Liver (tissue), 9 donors: ENCODE results near the gene CCDC137. TPM values are rescaled to one million over a fixed set of nuclear protein-coding genes. Genes with fewer than 3 reads are reported as not detected.

Experiments
- DNase-seq: peaks from one replicate; pipeline ENCODE4 v3.0.0-alpha.2; 2017; ENCODE audit warnings: low spot score
- H3K27ac ChIP-seq, 2 donors: one replicate each; pipeline ENCODE4 v1.7.0; 2013; ENCODE audit warnings: inconsistent platforms in 2 of 2, low read length in 2 of 2, control low read depth in 1 of 2, low read depth in 1 of 2, mild to moderate bottlenecking in 1 of 2
- H3K27me3 ChIP-seq, 4 donors: one replicate each; pipeline versions ENCODE4 v1.6.1 to v1.7.0; 2013; ENCODE audit warnings: low read length in 3 of 4, inconsistent platforms in 1 of 4, mild to moderate bottlenecking in 1 of 4, moderate library complexity in 1 of 4; ENCODE audit not compliant: control insufficient read depth in 4 of 4, insufficient read depth in 4 of 4
- H3K36me3 ChIP-seq, 4 donors: one replicate each; pipeline versions ENCODE4 v1.6.1 to v1.7.0; 2013; ENCODE audit warnings: low read length in 3 of 4, mild to moderate bottlenecking in 3 of 4, low read depth in 1 of 4, moderate library complexity in 1 of 4; ENCODE audit not compliant: control insufficient read depth in 4 of 4, insufficient read depth in 3 of 4
- H3K4me1 ChIP-seq, 4 donors: one replicate each; pipeline versions ENCODE4 v1.6.1 to v1.7.0; 2013; ENCODE audit warnings: low read length in 3 of 4, mild to moderate bottlenecking in 3 of 4, moderate library complexity in 1 of 4; ENCODE audit not compliant: control insufficient read depth in 4 of 4, insufficient read depth in 4 of 4
- H3K4me3 ChIP-seq, 3 donors: one replicate each; pipeline versions ENCODE4 v1.6.1 to v1.7.0; 2013; ENCODE audit warnings: low read length in 3 of 3, control low read depth in 1 of 3, low read depth in 1 of 3, mild to moderate bottlenecking in 1 of 3
- H3K9ac ChIP-seq, 2 donors: one replicate each; pipeline ENCODE4 v1.7.0; 2013; ENCODE audit warnings: low read length in 2 of 2, mild to moderate bottlenecking in 2 of 2, moderate library complexity in 2 of 2, control low read depth in 1 of 2, low read depth in 1 of 2
- H3K9me3 ChIP-seq, 4 donors: one replicate each; pipeline versions ENCODE4 v1.6.1 to v1.7.0; 2013; ENCODE audit warnings: low read length in 3 of 4; ENCODE audit not compliant: control insufficient read depth in 4 of 4
- CTCF ChIP-seq: fragments of 150-350 bp; IDR thresholded peaks from 2 replicates; pipeline ENCODE4 v1.5.1; 2017; ENCODE audit warnings: improper control_type of control experiment, low read depth, low read length; ENCODE audit not compliant: missing input control
- EGR1 ChIP-seq, 2 donors: IDR thresholded peaks; 2 replicates each; pipeline ENCODE4 v1.6.1; 2016 to 2018; ENCODE audit warnings: antibody characterized with exemption in 2 of 2, low read depth in 2 of 2
- FOXA1 ChIP-seq: IDR thresholded peaks from 2 replicates; pipeline ENCODE4 v1.6.1; 2016; ENCODE audit warnings: antibody characterized with exemption
- FOXA2 ChIP-seq: IDR thresholded peaks from 2 replicates; pipeline ENCODE4 v1.6.1; 2016; ENCODE audit warnings: antibody characterized with exemption
- GABPA ChIP-seq, 2 donors: IDR thresholded peaks in 1 of 2; conservative IDR thresholded peaks in 1 of 2; 2 replicates each; pipeline ENCODE4 v1.6.1; 2016; ENCODE audit warnings: antibody characterized with exemption in 2 of 2, mild to moderate bottlenecking in 1 of 2, moderate library complexity in 1 of 2
- HNF4A ChIP-seq, 2 donors: conservative IDR thresholded peaks; 2 replicates each; pipeline ENCODE4 v1.6.1; 2016; ENCODE audit warnings: antibody characterized with exemption in 2 of 2, mild to moderate bottlenecking in 2 of 2
- HNF4G ChIP-seq: IDR thresholded peaks from 2 replicates; pipeline ENCODE4 v1.6.1; 2016; ENCODE audit warnings: antibody characterized with exemption
- JUND ChIP-seq, 2 donors: IDR thresholded peaks; 2 replicates each; pipeline ENCODE4 v1.6.1; 2016; ENCODE audit warnings: antibody characterized with exemption in 2 of 2
- MAX ChIP-seq: IDR thresholded peaks from 2 replicates; pipeline ENCODE4 v1.6.1; 2016; ENCODE audit warnings: antibody characterized with exemption
- NR2F2 ChIP-seq: IDR thresholded peaks from 2 replicates; pipeline ENCODE4 v1.6.1; 2016; ENCODE audit warnings: antibody characterized with exemption
- RAD21 ChIP-seq, 2 donors: IDR thresholded peaks; 2 replicates each; pipeline ENCODE4 v1.6.1; 2016; ENCODE audit warnings: antibody characterized with exemption in 2 of 2, mild to moderate bottlenecking in 2 of 2
- RXRA ChIP-seq, 2 donors: IDR thresholded peaks; 2 replicates each; pipeline ENCODE4 v1.6.1; 2017 to 2018; ENCODE audit warnings: antibody characterized with exemption in 2 of 2, mild to moderate bottlenecking in 1 of 2
- SP1 ChIP-seq: IDR thresholded peaks from 2 replicates; pipeline ENCODE4 v1.6.1; 2018; ENCODE audit warnings: antibody characterized with exemption, mild to moderate bottlenecking
- YY1 ChIP-seq: IDR thresholded peaks from 2 replicates; pipeline ENCODE4 v1.6.1; 2016; ENCODE audit warnings: antibody characterized with exemption, mild to moderate bottlenecking
- WGBS: extraction: QIAGEN DNeasy Blood & Tissue Kit; methylation state at CpG from one replicate; pipeline ENCODE4 v1.1.7; 2013; 5-methylcytosine and 5-hydroxymethylcytosine counted together
- polyA plus RNA-seq, 2 donors: library from polyadenylated mRNA; stranded (reverse) in 1 of 2; unstranded in 1 of 2; fragments of 200-250 nt in 1 of 2; fragments of >200 nt in 1 of 2; fragmentation: Nextera tagmentation in 1 of 2; extraction: Ambion mirVana in 1 of 2; gene quantifications; one replicate each; pipeline versions ENCODE4 v1.2.1 to v1.2.3, GENCODE V29; 2013 to 2015
- total RNA-seq, 2 donors: library from RNA; depleted of rRNA; stranded (reverse); fragments of >200 nt; gene quantifications; one replicate each; pipeline ENCODE4 v1.2.3, GENCODE V29; 2014
- TF ChIP-seq, protein P1 (sequence below): IDR thresholded peaks from 2 replicates; pipeline ENCODE4 v1.6.1; 2016; ENCODE audit warnings: antibody characterized with exemption
- TF ChIP-seq, protein P2 (sequence below): IDR thresholded peaks from 2 replicates; pipeline ENCODE4 v1.6.1; 2016; ENCODE audit warnings: antibody characterized with exemption
- TF ChIP-seq, protein P3 (sequence below): IDR thresholded peaks from 2 replicates; pipeline ENCODE4 v1.6.1; 2016; ENCODE audit warnings: antibody characterized with exemption, mild to moderate bottlenecking
- donor health status: healthy.
- donor health status: healthy.
- donor health status: healthy.
- donor health status: healthy.
- donor health status: healthy.

Gene CCDC137
- total and polyA plus RNA-seq, 4 donors, result 4.3 to 6.9 (median 5.2) TPM

GRCh38 chr17:81631482-81631881 lies 35.1 kb upstream of the CCDC137 start:
- H3K9ac ChIP-seq, result no peak overlapping the region
- no peak overlapping the region for H3K4me3 ChIP-seq
- peaks cover 6 to 23% (median 13%) of the 10 kb centered on the region in 4 donors for H3K4me1 ChIP-seq
- DNase-seq, result no peak
- WGBS, result 74% methylated on average over 7 of the region's 7 CpGs
- TF ChIP-seq MAX (no peak), CTCF (no peak), GABPA (IDR thresholded peaks at IDR 0.05 in 1 of 2, conservative IDR thresholded peaks at IDR 0.05 in 1 of 2) (no peak), HNF4A (conservative IDR thresholded peaks at IDR 0.05) (no peak), RXRA (IDR thresholded peaks at IDR 0.05) (no peak), SP1 (no peak), JUND (IDR thresholded peaks at IDR 0.05) (no peak), RAD21 (IDR thresholded peaks at IDR 0.05) (no peak), FOXA2 (no peak), HNF4G (no peak), EGR1 (IDR thresholded peaks at IDR 0.05; ENCODE audit: low read depth in 2 of 2) (no peak), FOXA1 (no peak), NR2F2 (no peak), YY1 (no peak)
- TF ChIP-seq, protein P1, sequence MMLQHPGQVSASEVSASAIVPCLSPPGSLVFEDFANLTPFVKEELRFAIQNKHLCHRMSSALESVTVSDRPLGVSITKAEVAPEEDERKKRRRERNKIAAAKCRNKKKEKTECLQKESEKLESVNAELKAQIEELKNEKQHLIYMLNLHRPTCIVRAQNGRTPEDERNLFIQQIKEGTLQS, result no peak
- TF ChIP-seq, protein P2, sequence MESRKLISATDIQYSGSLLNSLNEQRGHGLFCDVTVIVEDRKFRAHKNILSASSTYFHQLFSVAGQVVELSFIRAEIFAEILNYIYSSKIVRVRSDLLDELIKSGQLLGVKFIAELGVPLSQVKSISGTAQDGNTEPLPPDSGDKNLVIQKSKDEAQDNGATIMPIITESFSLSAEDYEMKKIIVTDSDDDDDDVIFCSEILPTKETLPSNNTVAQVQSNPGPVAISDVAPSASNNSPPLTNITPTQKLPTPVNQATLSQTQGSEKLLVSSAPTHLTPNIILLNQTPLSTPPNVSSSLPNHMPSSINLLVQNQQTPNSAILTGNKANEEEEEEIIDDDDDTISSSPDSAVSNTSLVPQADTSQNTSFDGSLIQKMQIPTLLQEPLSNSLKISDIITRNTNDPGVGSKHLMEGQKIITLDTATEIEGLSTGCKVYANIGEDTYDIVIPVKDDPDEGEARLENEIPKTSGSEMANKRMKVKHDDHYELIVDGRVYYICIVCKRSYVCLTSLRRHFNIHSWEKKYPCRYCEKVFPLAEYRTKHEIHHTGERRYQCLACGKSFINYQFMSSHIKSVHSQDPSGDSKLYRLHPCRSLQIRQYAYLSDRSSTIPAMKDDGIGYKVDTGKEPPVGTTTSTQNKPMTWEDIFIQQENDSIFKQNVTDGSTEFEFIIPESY, result no peak
- TF ChIP-seq, protein P3, sequence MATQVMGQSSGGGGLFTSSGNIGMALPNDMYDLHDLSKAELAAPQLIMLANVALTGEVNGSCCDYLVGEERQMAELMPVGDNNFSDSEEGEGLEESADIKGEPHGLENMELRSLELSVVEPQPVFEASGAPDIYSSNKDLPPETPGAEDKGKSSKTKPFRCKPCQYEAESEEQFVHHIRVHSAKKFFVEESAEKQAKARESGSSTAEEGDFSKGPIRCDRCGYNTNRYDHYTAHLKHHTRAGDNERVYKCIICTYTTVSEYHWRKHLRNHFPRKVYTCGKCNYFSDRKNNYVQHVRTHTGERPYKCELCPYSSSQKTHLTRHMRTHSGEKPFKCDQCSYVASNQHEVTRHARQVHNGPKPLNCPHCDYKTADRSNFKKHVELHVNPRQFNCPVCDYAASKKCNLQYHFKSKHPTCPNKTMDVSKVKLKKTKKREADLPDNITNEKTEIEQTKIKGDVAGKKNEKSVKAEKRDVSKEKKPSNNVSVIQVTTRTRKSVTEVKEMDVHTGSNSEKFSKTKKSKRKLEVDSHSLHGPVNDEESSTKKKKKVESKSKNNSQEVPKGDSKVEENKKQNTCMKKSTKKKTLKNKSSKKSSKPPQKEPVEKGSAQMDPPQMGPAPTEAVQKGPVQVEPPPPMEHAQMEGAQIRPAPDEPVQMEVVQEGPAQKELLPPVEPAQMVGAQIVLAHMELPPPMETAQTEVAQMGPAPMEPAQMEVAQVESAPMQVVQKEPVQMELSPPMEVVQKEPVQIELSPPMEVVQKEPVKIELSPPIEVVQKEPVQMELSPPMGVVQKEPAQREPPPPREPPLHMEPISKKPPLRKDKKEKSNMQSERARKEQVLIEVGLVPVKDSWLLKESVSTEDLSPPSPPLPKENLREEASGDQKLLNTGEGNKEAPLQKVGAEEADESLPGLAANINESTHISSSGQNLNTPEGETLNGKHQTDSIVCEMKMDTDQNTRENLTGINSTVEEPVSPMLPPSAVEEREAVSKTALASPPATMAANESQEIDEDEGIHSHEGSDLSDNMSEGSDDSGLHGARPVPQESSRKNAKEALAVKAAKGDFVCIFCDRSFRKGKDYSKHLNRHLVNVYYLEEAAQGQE, result no peak
- no peak overlapping the region for H3K27ac ChIP-seq
- H3K36me3 ChIP-seq, result peaks cover 6 to 22% (median 14%) of the 10 kb centered on the region in 4 donors
- H3K9me3 ChIP-seq, result no peaks in the 10 kb centered on the region
- H3K27me3 ChIP-seq, result no peaks in the 10 kb centered on the region

GRCh38 chr17:81635431-81635830 lies 31.1 kb upstream of the CCDC137 start:
- peak overlapping the region in 1 of 2 donors; percentile 39 for H3K9ac ChIP-seq
- H3K27ac ChIP-seq, result peak overlapping the region in 1 of 2 donors; percentile 64
- peak overlapping the region in 2 of 3 donors; percentile 74 to 90 for H3K4me3 ChIP-seq
- no peaks in the 10 kb centered on the region for H3K36me3 ChIP-seq
- no peaks in the 10 kb centered on the region for H3K27me3 ChIP-seq
- no peak for DNase-seq
- no peaks in the 10 kb centered on the region for H3K9me3 ChIP-seq
- 67% methylated on average over 5 of the region's 5 CpGs for WGBS
- H3K4me1 ChIP-seq, result peaks cover 6 to 31% (median 17%) of the 10 kb centered on the region in 4 donors
- TF ChIP-seq RAD21 (IDR thresholded peaks at IDR 0.05) (no peak), SP1 (no peak), JUND (IDR thresholded peaks at IDR 0.05) (no peak), FOXA2 (no peak), EGR1 (IDR thresholded peaks at IDR 0.05; ENCODE audit: low read depth in 2 of 2) (no peak), HNF4G (no peak), HNF4A (conservative IDR thresholded peaks at IDR 0.05) (no peak)
- TF ChIP-seq, protein P2, result no peak
- TF ChIP-seq, protein P1, result no peak
- TF ChIP-seq, protein P3, result no peak
